GM18867 (cell line): ENCODE results near the gene MBD4.
A peak's percentile ranks its signal among the peaks of the same experiment; 100 is the strongest.
"Not testable (repeated sequence)": the region's sequence is repeated elsewhere in the genome, so short reads cannot be mapped to it uniquely, and the experiment has no call there.

Experiments
- ATAC-seq: cut with Tn5 transposase; IDR thresholded peaks from one replicate; pipeline ENCODE4 v1.9.1; 2021; ENCODE audit warnings: mild to moderate bottlenecking, moderate library complexity; ENCODE audit not compliant: unreplicated experiment

The MBD4 gene

DNA sequence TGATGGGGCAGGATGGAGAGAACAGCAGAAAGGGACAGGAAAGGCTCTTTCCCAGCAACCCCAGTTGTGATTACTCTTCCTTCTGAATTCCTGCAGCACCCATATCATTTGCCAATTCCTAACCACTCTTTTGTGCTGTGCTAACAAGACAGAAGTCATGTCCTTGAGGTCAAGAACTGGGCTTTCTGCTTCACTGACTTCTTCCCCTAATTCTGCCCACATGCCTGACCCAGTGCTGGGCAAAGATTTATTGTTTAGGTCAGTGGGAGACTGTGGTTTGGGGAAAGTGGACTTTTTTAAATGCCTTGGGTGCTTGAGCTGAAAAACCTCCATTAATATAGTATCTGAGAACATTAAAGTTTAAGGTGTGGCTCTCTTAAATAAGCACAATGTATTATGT lies 7.1 kb downstream of the MBD4 start:
- no peak for ATAC-seq

DNA sequence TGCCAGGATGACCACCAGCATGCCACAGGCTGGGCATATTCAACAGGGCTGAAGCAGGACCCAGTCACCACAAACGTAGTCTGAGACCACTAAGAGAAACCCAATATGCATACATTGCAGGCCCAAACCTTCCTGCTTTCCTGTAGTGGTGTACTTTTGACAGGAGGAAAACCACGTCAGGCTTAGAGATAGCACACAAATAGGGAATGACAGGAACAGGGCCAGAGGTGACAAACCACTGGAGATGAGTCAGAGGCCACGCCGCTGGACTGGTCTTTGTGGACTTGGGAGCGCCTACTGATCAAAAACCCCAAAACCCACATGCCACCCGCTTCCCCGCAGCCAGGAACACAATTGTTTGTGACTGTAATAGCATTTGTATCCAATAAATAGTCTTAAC lies 7.7 kb downstream of the MBD4 start:
- no peak for ATAC-seq

DNA sequence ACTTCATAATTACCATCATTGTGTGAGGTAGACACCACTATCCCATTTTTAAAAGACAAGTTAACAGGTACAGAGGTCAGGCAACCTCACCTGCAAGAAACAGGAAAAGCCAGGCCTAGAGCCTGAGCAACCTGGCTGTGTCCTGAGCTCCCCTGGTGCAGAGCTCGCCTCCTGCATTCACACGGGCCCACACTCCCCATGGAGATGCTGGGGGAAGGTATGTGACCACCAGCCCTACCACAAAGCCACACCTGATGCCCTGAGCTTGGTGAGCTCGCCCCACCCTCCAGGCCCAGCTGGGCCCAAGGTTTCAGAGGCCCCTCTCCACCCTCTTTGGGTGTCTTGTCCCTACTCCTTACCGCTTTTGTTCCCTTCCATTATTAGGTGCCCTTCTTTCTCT lies 10.1 kb downstream of the MBD4 start:
- no peak for ATAC-seq

DNA sequence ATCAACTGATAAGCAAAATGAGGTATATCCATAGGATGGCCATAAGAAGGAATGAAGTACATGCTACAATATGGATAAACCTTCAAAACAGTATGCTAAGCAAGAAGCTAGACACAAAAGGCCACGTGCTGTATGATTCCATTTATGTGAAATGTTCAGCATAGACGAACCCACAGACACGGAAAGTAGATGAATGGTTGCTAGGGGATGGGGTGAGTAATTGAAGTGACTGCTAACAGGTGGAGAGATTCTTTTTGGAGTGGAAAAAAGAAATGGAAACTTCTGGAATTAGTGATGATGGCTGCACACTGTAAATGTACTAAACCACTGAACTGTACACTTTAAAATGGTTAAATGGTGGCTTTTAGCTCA lies 10.7 kb downstream of the MBD4 start:
- ATAC-seq, result no peak

DNA sequence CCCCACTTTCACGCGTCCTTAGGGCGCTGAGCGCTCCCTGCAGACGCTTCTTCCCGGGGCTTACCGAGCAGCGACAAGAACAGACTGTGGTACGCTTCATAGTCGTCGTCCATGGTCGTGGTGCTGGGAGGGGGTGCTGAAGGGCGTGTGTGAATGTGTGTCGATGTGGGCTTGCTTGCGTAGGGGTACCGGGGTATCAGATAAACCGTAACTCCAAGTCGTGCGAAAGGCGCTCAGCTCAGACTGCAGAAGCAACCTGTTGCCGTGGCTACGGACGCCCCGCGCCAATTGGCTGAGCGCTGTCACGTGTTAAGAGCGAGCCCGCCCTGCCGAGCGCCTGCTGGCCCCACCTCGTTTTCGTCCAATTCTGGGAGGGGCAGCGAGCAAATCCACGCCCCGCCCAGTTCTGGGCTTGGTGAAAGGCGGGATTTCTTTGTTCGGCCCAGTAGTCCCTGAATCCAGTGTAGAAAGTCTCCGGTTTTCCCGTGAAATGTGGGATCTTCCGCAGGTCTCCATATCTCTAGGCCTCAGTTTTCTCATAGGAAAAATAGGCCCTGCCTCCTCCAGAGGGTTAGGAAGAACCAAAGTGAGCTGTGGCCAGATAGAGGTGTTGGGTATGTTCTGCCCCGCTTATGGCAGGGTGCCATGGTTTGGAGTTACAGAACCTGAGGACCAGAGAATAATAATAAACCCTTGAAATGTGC lies 11.2 kb downstream of the MBD4 start, which contains the start of gene EFCAB12:
TSS of gene EFCAB12 (minus strand) at position 261 of the 704 bp plus-strand sequence. CDS start at position 113, 148 bp downstream.
- ATAC-seq, result peak; percentile 90

DNA sequence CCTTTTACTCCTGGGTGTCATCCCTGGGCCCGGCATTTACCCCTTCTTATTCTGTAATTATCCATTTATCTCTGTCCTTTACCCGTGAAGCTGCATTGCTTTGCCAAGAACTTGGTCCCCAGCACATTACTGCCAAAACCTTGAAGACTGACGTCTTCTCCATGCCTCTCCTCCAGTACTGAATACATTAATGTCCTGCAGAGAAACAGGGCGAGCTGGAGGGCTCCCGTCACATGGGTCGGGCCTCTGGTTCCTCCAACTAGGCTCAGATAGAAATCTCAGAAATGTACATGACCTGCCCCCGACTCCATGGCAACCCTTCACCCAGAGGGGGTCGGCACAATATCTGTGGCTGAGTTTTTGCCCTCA lies 11.8 kb downstream of the MBD4 start:
- ATAC-seq, result no peak

DNA sequence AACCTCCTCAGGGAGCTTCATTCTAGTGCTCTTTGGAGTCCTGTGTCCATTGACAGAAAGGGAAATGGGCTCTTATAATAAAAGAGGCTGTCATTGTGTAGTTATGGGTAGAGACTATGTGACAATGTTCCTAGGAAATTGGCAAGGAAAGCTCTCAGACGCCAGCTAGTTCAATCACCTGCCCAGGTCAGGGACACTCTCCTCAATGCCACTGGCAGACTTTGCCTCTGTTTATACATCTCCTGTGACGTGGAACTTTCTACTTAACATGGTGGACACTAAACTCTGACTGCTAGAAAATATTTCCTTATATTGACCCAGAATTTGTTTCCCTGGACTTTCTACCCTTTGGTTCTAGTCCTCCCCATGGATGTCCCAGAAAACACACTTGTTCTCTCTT lies 14.1 kb downstream of the MBD4 start:
- no peak for ATAC-seq

DNA sequence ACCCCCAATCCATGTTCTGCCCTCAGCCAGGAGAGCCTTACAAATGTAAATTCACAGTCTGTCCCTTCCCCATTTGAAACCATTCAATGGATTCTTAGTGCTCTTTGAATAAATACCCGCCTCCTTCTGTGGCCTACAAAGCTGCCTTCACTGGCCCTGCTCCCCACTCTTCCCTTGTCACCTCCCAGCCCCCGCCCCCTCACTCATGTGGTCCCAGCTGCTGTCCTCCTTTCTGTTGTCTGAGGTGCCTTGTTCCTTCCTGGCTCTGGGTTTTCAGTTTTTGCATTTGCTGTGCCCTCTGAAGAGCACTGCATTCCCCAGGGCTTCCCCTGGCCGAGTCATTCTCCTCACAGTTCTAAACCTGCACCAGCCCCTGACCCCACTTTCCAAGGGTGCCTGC lies 14.5 kb downstream of the MBD4 start:
- no peak for ATAC-seq

DNA sequence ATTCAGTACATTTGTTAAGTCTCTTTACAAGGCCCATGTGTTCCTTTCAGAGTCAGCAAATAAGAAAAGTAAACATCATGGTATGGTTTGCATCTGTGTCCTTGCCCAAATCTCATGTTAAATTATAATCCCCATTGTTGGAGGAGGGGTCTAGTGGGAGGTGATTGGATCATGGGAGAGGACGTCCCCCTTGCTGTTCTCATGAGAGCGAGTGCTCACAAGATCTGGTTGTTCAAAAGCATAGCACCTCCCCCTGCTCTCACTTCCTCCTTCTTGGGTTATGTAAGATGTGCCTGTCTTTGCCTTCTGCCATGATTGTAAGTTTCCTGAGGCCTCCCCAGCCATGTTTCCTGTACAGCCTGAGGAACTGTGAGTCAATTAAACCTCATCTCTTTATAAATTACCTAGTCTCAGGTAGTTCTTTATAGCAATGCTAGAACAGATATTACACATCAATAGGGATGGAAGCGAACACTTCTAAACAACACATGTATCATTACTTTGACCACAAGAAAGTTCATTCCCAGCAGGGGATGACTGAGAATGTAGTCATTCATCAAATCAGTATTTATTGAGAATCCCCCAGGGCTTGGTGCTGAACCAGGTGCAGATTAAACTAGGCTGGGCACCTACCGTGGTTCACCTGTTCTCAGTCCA lies 15.4 kb downstream of the MBD4 start:
- peak; percentile 54 for ATAC-seq

DNA sequence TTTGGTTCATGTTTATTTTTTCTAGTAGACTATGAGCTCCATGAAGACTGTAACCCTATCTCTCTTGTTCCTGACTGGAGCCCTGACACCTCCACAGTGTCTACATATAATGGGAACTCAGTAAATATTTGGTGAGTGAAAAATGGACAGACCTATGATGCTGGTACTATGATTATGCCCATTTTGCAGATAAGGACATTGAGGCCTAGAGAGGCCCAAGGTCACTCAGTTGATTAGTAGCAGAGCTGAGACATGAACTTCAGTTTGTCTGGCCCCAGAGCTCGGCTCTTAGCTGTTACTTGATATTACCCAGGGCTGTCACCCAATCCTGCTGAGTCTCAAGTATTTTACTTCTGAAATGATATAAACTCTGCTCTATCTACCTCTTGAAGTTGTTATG lies 16.9 kb downstream of the MBD4 start:
- ATAC-seq, result no peak

DNA sequence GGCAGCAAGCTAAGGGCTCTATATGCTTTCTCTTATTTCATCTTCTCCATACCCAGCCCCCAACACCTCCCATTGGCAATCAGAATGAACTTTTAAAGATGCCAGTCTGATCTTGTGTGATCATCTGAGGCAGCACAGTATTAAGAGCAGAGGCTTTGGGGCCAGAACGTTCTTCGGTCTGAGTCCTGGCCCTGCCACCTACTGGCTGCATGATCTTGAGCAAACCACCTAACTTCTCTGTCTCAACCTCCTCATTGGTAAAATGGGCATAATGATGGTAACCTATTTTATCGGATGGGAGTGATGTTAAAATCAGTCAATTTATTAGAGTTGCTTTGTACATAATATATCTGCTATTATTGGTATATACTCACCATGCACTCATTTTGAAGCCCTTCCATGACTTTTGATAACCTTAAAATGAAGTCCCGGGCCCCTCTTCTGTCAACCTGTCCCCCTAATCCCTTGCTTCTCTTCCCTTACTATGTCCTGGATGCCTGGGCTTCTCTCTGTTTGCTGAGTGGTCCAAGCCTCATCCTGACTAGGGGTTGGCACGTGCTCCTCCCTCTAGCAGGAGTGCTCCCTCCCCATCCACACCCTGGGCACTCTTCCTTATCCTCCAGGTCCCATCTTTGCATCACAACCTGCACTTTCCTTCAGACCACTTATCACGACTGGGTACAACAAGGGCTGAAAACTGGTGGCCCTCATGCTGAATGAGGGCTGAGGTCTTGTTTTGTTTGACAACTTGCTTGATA lies 17.6 kb downstream of the MBD4 start:
- ATAC-seq, result no peak

DNA sequence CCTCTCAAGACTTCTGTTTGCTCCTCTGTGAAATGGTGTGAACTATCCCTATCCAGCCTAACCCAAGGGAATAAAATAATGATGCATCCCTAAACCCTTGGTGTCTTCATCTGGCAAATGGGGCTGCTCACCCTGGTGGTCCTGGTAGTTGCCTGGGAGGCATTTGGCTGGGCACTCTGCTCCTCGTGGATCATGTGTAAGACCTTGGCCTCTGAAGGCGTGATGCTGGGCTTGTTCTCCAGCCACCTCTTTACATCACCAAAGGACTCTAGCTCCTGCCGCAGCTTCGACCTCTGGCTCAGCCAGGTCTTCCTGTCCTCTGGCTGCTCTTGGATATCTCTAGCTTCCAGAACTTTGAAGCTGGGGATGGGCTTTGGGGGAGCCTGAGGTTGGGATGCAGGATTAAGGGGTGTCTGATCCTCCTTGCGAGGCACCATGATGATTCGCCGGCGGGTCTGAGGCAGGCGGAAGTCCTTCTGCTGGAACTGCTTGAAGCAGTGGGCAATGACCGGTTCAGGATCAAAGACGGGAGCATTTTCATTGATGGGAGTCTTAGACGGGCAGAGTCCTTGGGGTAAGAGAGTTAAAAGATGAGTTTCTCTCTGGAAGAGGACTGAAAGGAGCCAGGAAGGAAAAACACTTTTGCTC lies 18.4 kb downstream of the MBD4 start:
- no peak for ATAC-seq

DNA sequence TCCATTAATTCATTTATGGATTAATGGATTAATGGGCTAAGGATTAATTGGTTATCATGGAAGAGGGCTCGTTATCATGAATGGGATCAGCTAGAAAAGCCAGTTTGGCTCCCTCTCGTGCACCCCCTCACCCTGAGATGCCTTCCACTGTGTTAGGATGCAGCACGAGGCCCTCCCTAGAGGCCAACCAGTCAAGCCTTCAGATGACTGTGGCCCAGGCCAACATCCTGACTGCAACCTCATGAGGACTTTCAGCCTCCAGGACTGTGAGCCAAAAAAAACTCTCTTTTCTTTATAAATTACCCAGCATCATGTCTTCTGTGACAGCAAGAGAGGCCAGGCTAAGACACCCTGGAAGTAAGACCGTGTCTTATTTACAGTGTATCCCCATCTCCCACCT lies 20.3 kb downstream of the MBD4 start:
- no peak for ATAC-seq

DNA sequence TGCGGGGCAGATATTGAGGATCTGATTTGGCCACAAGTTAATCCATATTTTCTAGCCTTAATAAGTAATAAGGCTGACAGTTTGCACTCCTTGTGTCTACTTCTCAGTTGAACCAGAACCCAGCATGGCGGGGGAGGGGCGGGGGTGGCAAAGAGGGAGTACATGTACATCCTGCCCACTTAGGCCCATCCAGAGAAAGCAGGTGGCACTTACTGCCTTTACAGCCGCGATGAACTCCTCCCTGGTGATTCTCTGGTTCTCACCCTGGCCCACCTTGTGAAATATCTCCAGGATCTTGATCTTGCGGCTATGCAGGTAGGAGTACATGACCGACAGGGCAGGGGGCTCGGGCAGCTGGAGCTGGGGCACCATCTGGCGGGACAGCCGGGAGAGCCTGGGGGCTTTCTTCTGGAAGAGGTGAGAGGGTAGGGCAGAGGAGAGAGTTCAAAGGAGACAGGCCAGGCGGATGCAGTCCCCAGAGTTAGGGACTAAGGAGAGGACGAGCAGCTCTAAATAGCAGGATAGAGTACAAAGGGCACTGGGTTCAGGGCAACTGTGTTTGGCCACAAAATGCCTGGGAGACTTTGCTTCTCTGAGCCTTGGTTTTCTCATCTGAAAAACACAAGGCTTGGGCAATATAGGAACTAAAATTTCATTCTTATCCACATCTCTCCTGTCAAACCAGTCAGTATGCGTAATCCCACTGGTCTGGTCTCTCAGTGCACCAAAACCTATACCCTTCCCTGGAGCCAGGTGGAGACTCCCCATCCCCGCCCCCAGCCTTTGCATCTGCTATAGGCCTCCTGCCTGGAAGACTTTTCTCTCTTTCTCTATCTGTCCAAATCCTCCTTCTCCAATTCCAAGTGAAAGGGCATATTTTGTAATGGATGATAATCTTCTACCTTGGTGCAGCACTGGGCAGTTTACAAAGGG lies 21.4 kb downstream of the MBD4 start:
- ATAC-seq, result no peak

DNA sequence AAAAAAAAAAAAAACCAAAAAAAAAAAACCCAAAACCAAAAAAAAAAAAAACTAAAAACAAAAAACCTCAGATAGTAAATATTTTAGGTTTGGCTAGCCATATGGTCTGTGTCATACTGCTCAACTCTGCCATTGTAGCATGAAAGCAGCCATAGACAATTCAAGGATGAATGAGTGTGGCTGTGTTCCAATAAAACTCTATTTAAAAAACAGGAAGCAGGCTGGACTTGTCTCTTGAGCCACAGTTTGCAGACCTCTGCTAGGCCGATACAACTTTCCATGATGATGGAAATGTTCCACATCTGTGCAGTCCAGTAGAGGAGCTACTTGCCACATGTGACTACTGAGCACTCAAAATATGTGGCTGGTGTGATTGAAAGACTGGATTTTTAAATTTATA lies 22.4 kb downstream of the MBD4 start:
- no peak for ATAC-seq

DNA sequence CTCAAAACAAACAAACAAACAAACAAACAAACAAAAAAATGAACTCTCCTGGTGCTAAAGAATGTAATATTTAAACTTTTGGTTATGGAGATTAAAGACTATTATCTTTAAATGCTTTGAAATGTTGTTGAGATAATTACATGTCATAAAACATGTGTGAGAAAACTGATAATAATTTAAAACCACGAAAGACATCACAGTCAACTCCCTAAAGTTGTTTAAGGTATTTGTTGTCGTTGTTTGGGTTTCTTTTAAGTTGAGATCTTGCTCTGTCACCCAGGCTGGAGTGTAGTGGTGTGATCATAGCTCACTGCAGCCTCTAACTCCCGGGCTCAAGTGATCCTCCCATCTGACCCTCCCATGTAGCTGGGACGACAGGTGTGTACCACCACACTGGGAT lies 23.3 kb downstream of the MBD4 start:
- no peak for ATAC-seq

DNA sequence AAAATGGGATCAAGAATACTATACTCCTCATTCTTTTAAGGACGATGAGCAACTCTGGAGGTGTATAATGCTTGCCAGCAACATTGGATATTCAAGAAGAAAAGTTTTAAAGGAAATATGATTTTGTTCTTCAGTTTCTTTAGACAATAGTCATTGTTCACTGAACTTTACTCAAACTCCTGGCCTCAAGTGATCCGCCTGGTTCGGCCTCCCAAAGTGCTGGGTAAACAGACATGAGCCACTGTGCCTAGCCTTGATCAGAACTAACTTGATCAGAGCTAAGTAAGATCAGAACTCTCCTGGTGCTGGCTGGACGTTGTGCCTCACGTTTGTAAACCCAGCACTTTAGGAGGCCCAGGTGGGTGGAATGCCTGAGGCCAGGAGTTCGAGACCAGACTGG lies 23.9 kb downstream of the MBD4 start:
- ATAC-seq, result no peak

DNA sequence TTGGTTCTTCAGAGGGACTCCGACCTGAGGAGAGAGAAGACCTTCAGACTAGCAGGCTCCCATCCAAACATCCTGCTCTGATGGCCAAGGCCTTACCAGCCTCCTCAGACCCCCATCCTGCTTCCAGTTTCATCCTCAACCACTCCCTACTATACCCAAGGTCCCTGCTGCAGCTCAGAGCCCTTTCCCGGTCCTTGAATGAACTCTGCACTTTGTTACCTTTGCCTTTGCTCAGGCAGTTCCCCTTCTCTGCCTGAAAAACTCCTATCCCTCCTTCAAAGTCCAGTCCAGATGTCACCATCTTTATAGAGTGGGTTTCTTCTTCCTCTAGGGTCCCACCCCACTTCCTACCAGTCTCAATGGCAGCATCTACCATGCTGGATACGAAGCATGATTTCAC lies 24.4 kb downstream of the MBD4 start:
- no peak for ATAC-seq

DNA sequence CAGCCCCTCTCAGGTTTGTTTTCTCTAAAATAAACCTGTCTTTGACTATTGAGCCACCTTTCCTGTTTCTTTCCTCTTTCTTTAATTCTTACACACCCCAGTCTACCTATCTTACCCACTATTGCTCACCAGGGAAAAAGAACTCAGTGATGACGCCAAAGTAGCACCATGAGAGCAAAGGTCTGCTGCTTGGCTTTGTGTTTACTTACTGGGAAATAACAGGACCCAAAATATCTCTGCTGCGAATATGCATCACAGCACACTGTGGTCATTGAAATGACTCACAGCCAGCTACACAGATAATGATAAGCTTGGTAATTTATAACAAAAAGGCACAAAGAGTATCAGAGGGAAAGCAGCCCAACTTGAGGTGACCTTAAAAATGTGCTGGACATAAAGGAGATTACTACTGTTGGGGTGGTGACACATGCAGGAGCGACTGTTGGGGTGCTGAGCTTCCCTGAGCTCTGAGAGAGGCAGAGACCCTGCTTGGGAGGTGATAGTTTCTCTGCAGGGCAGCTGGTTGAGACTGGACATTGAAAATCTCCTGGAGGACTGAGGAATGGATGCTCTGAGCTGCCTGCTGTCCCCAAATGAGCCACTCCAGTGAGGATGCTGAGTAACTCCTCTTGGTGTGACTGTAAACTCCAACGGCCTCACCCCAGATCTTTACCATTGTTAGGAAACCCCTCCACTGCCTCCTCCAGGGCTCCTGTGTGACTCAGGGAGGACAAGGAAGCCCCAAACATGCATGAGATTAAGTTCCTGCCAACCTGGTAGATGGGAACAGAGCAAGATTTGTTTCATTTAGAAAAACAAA lies 25.9 kb downstream of the MBD4 start:
- peak; percentile 67 for ATAC-seq

DNA sequence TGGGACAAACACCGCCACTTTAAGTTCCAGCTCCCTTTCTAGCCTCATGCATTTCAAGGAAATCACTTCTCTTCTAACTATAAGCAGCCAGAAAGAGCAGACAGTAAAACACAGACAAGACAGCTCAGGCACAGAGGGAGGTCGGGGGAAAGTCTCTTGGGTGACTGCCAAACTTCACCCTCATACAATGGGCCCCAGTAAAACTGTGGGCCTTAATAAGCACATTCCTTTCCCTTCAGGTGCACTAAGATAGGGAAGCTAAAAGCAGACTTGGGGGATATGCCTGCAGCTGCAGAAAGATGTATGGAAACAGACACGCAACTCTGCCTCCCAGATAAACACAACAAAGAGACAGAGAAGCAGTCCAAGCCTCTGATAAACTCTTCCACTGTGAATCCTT lies 26.5 kb downstream of the MBD4 start:
- not testable (repeated sequence) for ATAC-seq
